ENCODE data around the gene NT5DC3.

GRCh38 chr12:103756443-103756842 lies 84.6 kb downstream of the NT5DC3 start:
- no peak for TF ChIP-seq CTCF (IDR thresholded peaks at IDR 0.05)
- TF ChIP-seq POLR2A (IDR thresholded peaks at IDR 0.05): no peak
